ENCODE measurements around the gene LMO1. TPM values are rescaled to one million over a fixed set of nuclear protein-coding genes. Genes with fewer than 3 reads are reported as not detected.

Gene LMO1
- total RNA-seq, 1 donor from 2014 or later, result 2.3 TPM

GRCh38 chr11:8233691-8234424 is 29.8 kb downstream of the LMO1 start:
- ATAC-seq (ENCODE audit: poor library complexity) (peak; percentile 66), DNase-seq (no peak)
- intact Hi-C loops (cut with DNase I), result no loop called here

- intact Hi-C loops (cut with DNase I), result no loop called here
- no peak for ATAC-seq (ENCODE audit: poor library complexity)
- no peak for DNase-seq
These were observed 30.6 kb downstream of the LMO1 start for GRCh38 chr11:8232849-8233606.

- ATAC-seq (ENCODE audit: poor library complexity), result no peak
- intact Hi-C loops (cut with DNase I), result no loop called here
These were observed 31.3 kb downstream of the LMO1 start for GRCh38 chr11:8232414-8232813.

GRCh38 chr11:8231979-8232378 is 31.7 kb downstream of the LMO1 start:
- ATAC-seq (ENCODE audit: poor library complexity) (no peak), DNase-seq (no peak)
- intact Hi-C loops (cut with DNase I), result no loop called here

More at GRCh38 chr11:8232414-8232813, 31.3 kb downstream of the LMO1 start:
- DNase-seq, result no peak

- DNase-seq (no peak), ATAC-seq (ENCODE audit: poor library complexity) (no peak)
- intact Hi-C loops (cut with DNase I), result no loop called here
These were observed 32.5 kb downstream of the LMO1 start for GRCh38 chr11:8230921-8231847.

GRCh38 chr11:8230178-8230859 is 33.4 kb downstream of the LMO1 start:
- DNase-seq (no peak), ATAC-seq (ENCODE audit: poor library complexity) (no peak)
- intact Hi-C loops (cut with DNase I), result no loop called here

GRCh38 chr11:8229299-8230177 is 34.1 kb downstream of the LMO1 start:
- ATAC-seq (ENCODE audit: poor library complexity) (peak; percentile 45), DNase-seq (peak; percentile 58)
- intact Hi-C loops (cut with DNase I), result loop anchor here (10.0 kb wide), 1 partner anchor 75 kb away; no protein-coding TSS in a partner anchor

- DNase-seq, result no peak
- intact Hi-C loops (cut with DNase I), result loop anchor here (10.0 kb wide), 1 partner anchor 77 kb away; no protein-coding TSS in a partner anchor
These were observed 35.4 kb downstream of the LMO1 start for GRCh38 chr11:8228231-8228630.

GRCh38 chr11:8227156-8228152 is 36.2 kb downstream of the LMO1 start:
- intact Hi-C loops (cut with DNase I), result loop anchor here (10.0 kb wide), 1 partner anchor 77 kb away; no protein-coding TSS in a partner anchor
- ATAC-seq (ENCODE audit: poor library complexity) (no peak), DNase-seq (no peak)

More at GRCh38 chr11:8228231-8228630, 35.4 kb downstream of the LMO1 start:
- ATAC-seq (ENCODE audit: poor library complexity), result no peak

- ATAC-seq (ENCODE audit: poor library complexity), result peak; percentile 73
- DNase-seq, result peak; percentile 84
- intact Hi-C loops (cut with DNase I), result loop anchor here (2.0 to 10.0 kb wide), 2 partner anchors 37 to 79 kb away; partner anchors contain the start of gene LMO1
These were observed 38.1 kb downstream of the LMO1 start for GRCh38 chr11:8225589-8226036.

GRCh38 chr11:8224711-8225110 is 39.0 kb downstream of the LMO1 start:
- intact Hi-C loops (cut with DNase I), result loop anchor here (2.0 to 10.0 kb wide), 3 partner anchors 38 to 343 kb away; partner anchors contain the start of gene LMO1
- ATAC-seq (ENCODE audit: poor library complexity) (no peak), DNase-seq (no peak)

- DNase-seq (no peak), ATAC-seq (ENCODE audit: poor library complexity) (no peak)
- intact Hi-C loops (cut with DNase I), result loop anchor here (2.0 to 10.0 kb wide), 3 partner anchors 39 to 343 kb away; partner anchors contain the start of gene LMO1
These were observed 39.5 kb downstream of the LMO1 start for GRCh38 chr11:8224161-8224591.

- DNase-seq (no peak), ATAC-seq (ENCODE audit: poor library complexity) (no peak)
- intact Hi-C loops (cut with DNase I), result loop anchor here (5.0 to 10.0 kb wide), 2 partner anchors 81 to 344 kb away; no protein-coding TSS in a partner anchor
These were observed 40.2 kb downstream of the LMO1 start for GRCh38 chr11:8223513-8223900.

- ATAC-seq (ENCODE audit: poor library complexity) (no peak), DNase-seq (no peak)
- intact Hi-C loops (cut with DNase I), result loop anchor here (5.0 to 10.0 kb wide), 2 partner anchors 82 to 344 kb away; no protein-coding TSS in a partner anchor
These were observed 40.7 kb downstream of the LMO1 start for GRCh38 chr11:8222820-8223512.

GRCh38 chr11:8221917-8222495 is 41.7 kb downstream of the LMO1 start:
- DNase-seq, result no peak
- intact Hi-C loops (cut with DNase I), result loop anchor here (5.0 to 10.0 kb wide), 2 partner anchors 83 to 345 kb away; no protein-coding TSS in a partner anchor
- ATAC-seq (ENCODE audit: poor library complexity), result no peak
